MM.1S (cell line): Measurements from ENCODE around the gene DCAF15.

Source experiments
- DNase-seq: peaks from one replicate; pipeline ENCODE4 v3.0.0-alpha.2; 2015
- H2AFZ ChIP-seq: fragments of 300-600 bp; sonication (generic); 2 replicates; pipeline ENCODE4 v1.6.0; 2016; ENCODE audit warnings: antibody characterized with exemption, low read length
- H3F3A ChIP-seq: fragments of 300-600 bp; sonication (generic); 2 replicates; pipeline ENCODE4 v1.6.1; 2016; ENCODE audit warnings: mild to moderate bottlenecking, antibody characterized with exemption, low read length, moderate library complexity, mixed read lengths; ENCODE audit not compliant: insufficient read depth
- H3K27ac ChIP-seq: fragments of 300-600 bp; sonication (generic); 2 replicates; pipeline ENCODE4 v1.5.1; 2016; ENCODE audit warnings: mild to moderate bottlenecking, low read length
- H3K27me3 ChIP-seq: fragments of 300-600 bp; sonication (generic); replicated peaks from 2 replicates; pipeline ENCODE4 v1.6.0; 2016; ENCODE audit warnings: low read length; ENCODE audit not compliant: insufficient read depth
- H3K36me3 ChIP-seq: fragments of 300-600 bp; sonication (generic); replicated peaks from 2 replicates; pipeline ENCODE4 v1.6.1; 2016; ENCODE audit warnings: mild to moderate bottlenecking, low read length, mixed read lengths; ENCODE audit not compliant: insufficient read depth
- H3K4me1 ChIP-seq: fragments of 300-600 bp; sonication (generic); 2 replicates; pipeline ENCODE4 v1.6.1; 2016; ENCODE audit warnings: low read length, mixed read lengths
- H3K4me2 ChIP-seq: fragments of 300-600 bp; sonication (generic); 2 replicates; pipeline ENCODE4 v1.6.0; 2016; ENCODE audit warnings: low read depth, low read length
- H3K4me3 ChIP-seq: fragments of 300-600 bp; sonication (generic); 2 replicates; pipeline ENCODE4 v1.5.1; 2016; ENCODE audit warnings: low read length, mixed read lengths
- H3K79me2 ChIP-seq: fragments of 300-600 bp; sonication (generic); 2 replicates; pipeline ENCODE4 v1.6.1; 2016; ENCODE audit warnings: mixed run types, low read length, mixed read lengths
- H3K9ac ChIP-seq: fragments of 300-600 bp; sonication (generic); 2 replicates; pipeline ENCODE4 v1.6.1; 2016; ENCODE audit warnings: low read length, mixed read lengths
- H3K9me2 ChIP-seq: fragments of 300-600 bp; sonication (generic); replicated peaks from 2 replicates; pipeline ENCODE4 v1.6.1; 2016; ENCODE audit warnings: mild to moderate bottlenecking, low read length, mixed read lengths; ENCODE audit not compliant: insufficient read depth
- H3K9me3 ChIP-seq: fragments of 300-600 bp; sonication (generic); replicated peaks from 2 replicates; pipeline ENCODE4 v1.6.1; 2016; ENCODE audit warnings: mild to moderate bottlenecking, low read length, mixed read lengths; ENCODE audit not compliant: insufficient read depth
- H4K20me1 ChIP-seq: fragments of 300-600 bp; sonication (generic); 2 replicates; pipeline ENCODE4 v1.6.1; 2016; ENCODE audit warnings: mild to moderate bottlenecking, low read length, moderate library complexity, mixed read lengths; ENCODE audit not compliant: insufficient read depth
- EZH2 ChIP-seq: fragments of 300-600 bp; sonication (generic); optimal IDR thresholded peaks from 2 replicates; pipeline ENCODE3; 2017; ENCODE audit warnings: low read depth, mild to moderate bottlenecking, antibody characterized with exemption, low read length, mixed read lengths
- EZH2phosphoT487 ChIP-seq: fragments of 300-600 bp; sonication (generic); IDR thresholded peaks from 2 replicates; pipeline ENCODE4 v1.6.1; 2018; ENCODE audit warnings: antibody characterized with exemption, low read length
- TF ChIP-seq, protein P1 (sequence below): fragments of 300-600 bp; sonication (generic); IDR thresholded peaks from 2 replicates; pipeline ENCODE4 v1.5.1; 2016; ENCODE audit warnings: antibody characterized with exemption, low read length, mixed read lengths

The DCAF15 gene

DNA sequence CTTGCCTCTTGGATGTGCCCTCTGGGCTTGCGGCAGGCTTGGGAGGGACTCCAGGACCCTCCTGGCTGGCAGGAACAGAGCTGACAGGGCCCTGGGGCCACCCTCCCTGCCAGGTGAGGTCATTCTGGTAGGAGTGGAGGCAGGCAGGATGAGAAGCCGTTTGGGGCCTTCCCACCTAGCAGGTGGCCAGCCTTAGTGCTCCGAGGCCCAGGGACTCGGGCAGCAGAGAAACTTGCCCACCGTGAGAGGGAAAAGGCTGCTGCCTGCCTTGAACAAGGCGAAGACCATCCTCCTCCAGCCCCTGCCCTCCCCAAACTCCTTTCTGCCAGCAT is 45.3 kb downstream of the DCAF15 start:
- no peak overlapping the region for H3K27ac ChIP-seq
- H3K79me2 ChIP-seq: peaks cover 28% of the 10 kb centered on the region
- DNase-seq: no peak
- no peaks in the 10 kb centered on the region for H3K9me3 ChIP-seq
- no peak overlapping the region for H2AFZ ChIP-seq
- no peak for TF ChIP-seq EZH2
- no peak for TF ChIP-seq EZH2phosphoT487
- TF ChIP-seq, protein P1, sequence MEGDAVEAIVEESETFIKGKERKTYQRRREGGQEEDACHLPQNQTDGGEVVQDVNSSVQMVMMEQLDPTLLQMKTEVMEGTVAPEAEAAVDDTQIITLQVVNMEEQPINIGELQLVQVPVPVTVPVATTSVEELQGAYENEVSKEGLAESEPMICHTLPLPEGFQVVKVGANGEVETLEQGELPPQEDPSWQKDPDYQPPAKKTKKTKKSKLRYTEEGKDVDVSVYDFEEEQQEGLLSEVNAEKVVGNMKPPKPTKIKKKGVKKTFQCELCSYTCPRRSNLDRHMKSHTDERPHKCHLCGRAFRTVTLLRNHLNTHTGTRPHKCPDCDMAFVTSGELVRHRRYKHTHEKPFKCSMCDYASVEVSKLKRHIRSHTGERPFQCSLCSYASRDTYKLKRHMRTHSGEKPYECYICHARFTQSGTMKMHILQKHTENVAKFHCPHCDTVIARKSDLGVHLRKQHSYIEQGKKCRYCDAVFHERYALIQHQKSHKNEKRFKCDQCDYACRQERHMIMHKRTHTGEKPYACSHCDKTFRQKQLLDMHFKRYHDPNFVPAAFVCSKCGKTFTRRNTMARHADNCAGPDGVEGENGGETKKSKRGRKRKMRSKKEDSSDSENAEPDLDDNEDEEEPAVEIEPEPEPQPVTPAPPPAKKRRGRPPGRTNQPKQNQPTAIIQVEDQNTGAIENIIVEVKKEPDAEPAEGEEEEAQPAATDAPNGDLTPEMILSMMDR: no peak
- H3K9ac ChIP-seq: no peak overlapping the region
- no peaks in the 10 kb centered on the region for H3K27me3 ChIP-seq
- H3K9me2 ChIP-seq: no peaks in the 10 kb centered on the region
- no peak overlapping the region for H3K4me2 ChIP-seq
- H3K36me3 ChIP-seq: no peaks in the 10 kb centered on the region
- no peaks in the 10 kb centered on the region for H4K20me1 ChIP-seq
- H3K4me1 ChIP-seq: no peaks in the 10 kb centered on the region
- H3F3A ChIP-seq: no peaks in the 10 kb centered on the region
- no peak overlapping the region for H3K4me3 ChIP-seq

DNA sequence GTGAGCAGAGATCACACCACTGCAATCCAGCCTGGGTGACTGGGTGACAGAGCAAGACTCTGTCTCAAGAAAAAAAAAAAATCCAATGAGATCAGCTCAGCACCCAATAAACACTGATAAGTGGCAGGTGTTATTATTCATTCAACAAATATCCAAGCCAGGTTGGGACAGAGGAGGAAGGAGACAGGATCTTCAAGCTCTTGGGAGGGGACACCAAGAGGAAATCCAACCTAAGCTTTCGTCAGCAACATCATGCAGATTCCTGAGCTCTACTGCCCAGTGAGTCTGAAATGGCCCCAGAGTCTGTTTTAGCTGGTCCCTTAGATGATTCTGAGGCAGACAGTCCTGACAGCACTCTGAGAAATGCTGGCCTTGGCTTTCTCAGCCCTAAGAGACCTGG is 46.1 kb downstream of the DCAF15 start:
- H3K9ac ChIP-seq: no peak overlapping the region
- H3K4me2 ChIP-seq: no peak overlapping the region
- no peak overlapping the region for H3K27ac ChIP-seq
- no peaks in the 10 kb centered on the region for H3K27me3 ChIP-seq
- no peak for DNase-seq
- no peak overlapping the region for H3K4me3 ChIP-seq
- TF ChIP-seq EZH2phosphoT487: no peak
- TF ChIP-seq, protein P1: no peak
- TF ChIP-seq EZH2: no peak
- H3F3A ChIP-seq: no peaks in the 10 kb centered on the region
- H3K9me3 ChIP-seq: no peaks in the 10 kb centered on the region
- peaks cover 31% of the 10 kb centered on the region for H3K79me2 ChIP-seq
- H3K4me1 ChIP-seq: no peaks in the 10 kb centered on the region
- no peak overlapping the region for H2AFZ ChIP-seq
- no peaks in the 10 kb centered on the region for H4K20me1 ChIP-seq
- no peaks in the 10 kb centered on the region for H3K36me3 ChIP-seq
- no peaks in the 10 kb centered on the region for H3K9me2 ChIP-seq

DNA sequence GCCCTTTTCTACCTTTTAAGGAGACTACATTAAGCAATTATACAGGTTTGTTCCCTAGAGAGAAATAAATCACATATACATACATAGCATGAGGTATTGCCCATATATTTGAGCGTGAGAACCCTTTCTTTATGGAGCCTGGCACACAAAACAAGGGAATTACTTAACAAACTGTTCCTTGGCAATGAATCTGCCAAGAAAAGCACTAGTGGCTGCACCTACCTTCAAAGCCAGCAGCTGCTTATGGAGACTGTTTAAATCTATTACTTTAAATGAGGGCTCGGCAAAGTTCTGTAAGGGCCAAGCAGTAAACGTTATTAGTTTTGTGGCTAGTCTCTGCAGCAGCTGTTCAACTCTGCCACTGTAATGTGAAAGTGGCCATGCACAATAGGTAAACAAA is 46.8 kb downstream of the DCAF15 start:
- no peaks in the 10 kb centered on the region for H3F3A ChIP-seq
- H3K27ac ChIP-seq: no peak overlapping the region
- TF ChIP-seq, protein P1: no peak
- TF ChIP-seq EZH2phosphoT487: no peak
- TF ChIP-seq EZH2: no peak
- no peaks in the 10 kb centered on the region for H3K27me3 ChIP-seq
- H3K9ac ChIP-seq: no peak overlapping the region
- H4K20me1 ChIP-seq: no peaks in the 10 kb centered on the region
- H3K4me2 ChIP-seq: no peak overlapping the region
- no peaks in the 10 kb centered on the region for H3K9me3 ChIP-seq
- no peak for DNase-seq
- no peak overlapping the region for H2AFZ ChIP-seq
- H3K4me1 ChIP-seq: no peaks in the 10 kb centered on the region
- H3K36me3 ChIP-seq: no peaks in the 10 kb centered on the region
- no peaks in the 10 kb centered on the region for H3K9me2 ChIP-seq
- H3K4me3 ChIP-seq: no peak overlapping the region
- H3K79me2 ChIP-seq: peaks cover 32% of the 10 kb centered on the region
